K562 (cell line): ENCODE results near the gene IRAK2. TPM values are rescaled to one million over a fixed set of nuclear protein-coding genes. Genes with fewer than 3 reads are reported as not detected.
A peak's percentile ranks its signal among the peaks of the same experiment; 100 is the strongest.

Experiments used
- ATAC-seq: fragments of 200-7000 bp; cut with Tn5 transposase; 3 replicates; pipeline ENCODE4 v1.9.1; 2020; ENCODE audit warnings: moderate library complexity
- BruUV-seq: library from RNA; stranded (reverse); fragments of 400-500 nt; replicated peaks from 2 replicates; lab custom pipeline; 2021; lab: Mats Ljungman, UMichigan
- CTCF ChIA-PET: fragments of 300-600 bp; formaldehyde crosslinking; extraction: SDS; loops from one replicate; lab custom pipeline; 2021; ENCODE audit warnings: low intra/inter-chr PET ratio; lab: Yijun Ruan, JAX
- POLR2A ChIA-PET: fragments of 300-600, 350-650 bp; sonication (Branson Sonifier 250); formaldehyde crosslinking; extraction: SDS; loops from one replicate; lab custom pipeline; 2021; ENCODE audit warnings: antibody characterized with exemption, inconsistent platforms; lab: Yijun Ruan, JAX
- DNase-seq, 4 experiments: peaks; one replicate each; pipeline versions ENCODE4 v3.0.0 to v3.0.0-alpha.2; 2011 to 2018; ENCODE audit warnings: low spot score in 3 of 4, mixed read lengths in 3 of 4; ENCODE audit errors: extremely low read depth in 1 of 4
- FAIRE-seq: peaks from 2 replicates; lab custom pipeline; 2011; peaks lifted over from hg19 to GRCh38; lab: Jason Lieb, UNC
- H2AFZ ChIP-seq: 2 replicates; pipeline ENCODE4 v1.6.0; 2011; ENCODE audit warnings: low read depth, low read length, control low read depth, inconsistent platforms
- H3K27ac ChIP-seq: fragments of 200-600 bp; 3 replicates; pipeline ENCODE4 v1.8.0; 2011; ENCODE audit warnings: low read depth, mild to moderate bottlenecking, control low read depth, inconsistent platforms, low read length, moderate library complexity, mixed read lengths; ENCODE audit errors: extremely low read depth
- H3K27me3 ChIP-seq, 2 experiments: fragments of 300-600 bp in 1 of 2; 2 replicates in 1 of 2; 3 replicates in 1 of 2; pipeline versions ENCODE4 v1.6.0 to v1.8.0; 2011; ENCODE audit warnings: inconsistent platforms in 2 of 2, low read length in 2 of 2, mild to moderate bottlenecking in 1 of 2, mixed read lengths in 1 of 2, moderate library complexity in 1 of 2; ENCODE audit not compliant: control insufficient read depth in 2 of 2, insufficient read depth in 2 of 2
- H3K36me3 ChIP-seq: fragments of 300-600 bp; 3 replicates; pipeline ENCODE4 v1.8.0; 2011; ENCODE audit warnings: mild to moderate bottlenecking, low read length, inconsistent platforms; ENCODE audit not compliant: control insufficient read depth, insufficient read depth
- H3K4me1 ChIP-seq, 2 experiments: fragments of 200-600 bp in 1 of 2; replicated peaks in 1 of 2; 2 replicates in 1 of 2; 3 replicates in 1 of 2; pipeline versions ENCODE4 v1.5.1 to v1.8.0; 2011; ENCODE audit warnings: inconsistent platforms in 2 of 2, low read length in 2 of 2, mild to moderate bottlenecking in 1 of 2, mixed read lengths in 1 of 2, moderate library complexity in 1 of 2; ENCODE audit not compliant: control insufficient read depth in 2 of 2, insufficient read depth in 2 of 2
- H3K4me2 ChIP-seq: 2 replicates; pipeline ENCODE4 v1.6.1; 2011; ENCODE audit warnings: low read length, control low read depth, inconsistent platforms, mixed read lengths; ENCODE audit not compliant: insufficient read depth
- H3K4me3 ChIP-seq: fragments of 200-600 bp; sonication (generic), shearing (Covaris generic); 2 replicates; pipeline ENCODE4 v1.5.1; 2016; ENCODE audit warnings: control low read depth, inconsistent platforms
- H3K79me2 ChIP-seq: fragments of 200-600 bp; 3 replicates; pipeline ENCODE4 v1.8.0; 2011; ENCODE audit warnings: low read length, inconsistent platforms; ENCODE audit not compliant: control insufficient read depth, insufficient read depth
- H3K9ac ChIP-seq, 2 experiments: 2 replicates each; pipeline versions ENCODE4 v1.6.0 to v1.6.1; 2011; ENCODE audit warnings: low read depth in 2 of 2, low read length in 2 of 2, control low read depth in 1 of 2, inconsistent platforms in 1 of 2, mild to moderate bottlenecking in 1 of 2, mixed read lengths in 1 of 2; ENCODE audit not compliant: insufficient read depth in 1 of 2
- H3K9me1 ChIP-seq: one replicate; pipeline ENCODE4 v1.6.0; 2011; ENCODE audit warnings: inconsistent platforms, mild to moderate bottlenecking, low read length, moderate library complexity; ENCODE audit not compliant: control insufficient read depth, insufficient read depth
- H3K9me3 ChIP-seq: replicated peaks from 2 replicates; pipeline ENCODE4 v1.5.1; 2011; ENCODE audit warnings: low read depth, low read length, inconsistent platforms; ENCODE audit not compliant: control insufficient read depth, insufficient read depth
- H4K20me1 ChIP-seq: replicated peaks from 2 replicates; pipeline ENCODE4 v1.6.1; 2011; ENCODE audit warnings: low read length, inconsistent platforms, mixed read lengths; ENCODE audit not compliant: control insufficient read depth, insufficient read depth
- ARID3B ChIP-seq: fragments of 250-450 bp; sonication (Bioruptor Pico); IDR thresholded peaks from 2 replicates; pipeline ENCODE4 v1.4.0; 2020; ENCODE audit warnings: borderline replicate concordance
- BCOR ChIP-seq: fragments of 450-650 bp; IDR thresholded peaks from 2 replicates; pipeline ENCODE4 v1.6.1; 2016
- BMI1 ChIP-seq: fragments of 150-350 bp; IDR thresholded peaks from 2 replicates; pipeline ENCODE4 v1.6.1; 2014; ENCODE audit warnings: low read length
- CEBPG ChIP-seq, 3 experiments: fragments of 200-800 bp in 1 of 3; sonication (Bioruptor generic) in 1 of 3; sonication (generic) in 1 of 3; formaldehyde crosslinking in 1 of 3; IDR thresholded peaks in 2 of 3; conservative IDR thresholded peaks in 1 of 3; 2 replicates each; pipeline versions ENCODE4 v1.6.1 to v1.8.0; 2016 to 2022; ENCODE audit warnings: missing compliant biosample characterization in 2 of 3, missing genetic modification characterization in 2 of 3, mild to moderate bottlenecking in 1 of 3, missing genetic modification reagents in 1 of 3
- CSDE1 ChIP-seq, 2 experiments: fragments of 450-650 bp; IDR thresholded peaks; 2 replicates each; pipeline ENCODE4 v1.6.1; 2016; ENCODE audit warnings: mild to moderate bottlenecking in 1 of 2
- E2F1 ChIP-seq: sonication (generic); formaldehyde crosslinking; IDR thresholded peaks from 2 replicates; pipeline ENCODE4 v1.8.1; 2023; ENCODE audit warnings: mild to moderate bottlenecking, missing genetic modification reagents, moderate library complexity
- FOXA3 ChIP-seq, 2 experiments: fragments of 450-650 bp in 1 of 2; sonication (generic) in 1 of 2; formaldehyde crosslinking; IDR thresholded peaks in 1 of 2; conservative IDR thresholded peaks in 1 of 2; 2 replicates each; pipeline versions ENCODE4 v1.4.0 to v1.8.0; 2020 to 2022; ENCODE audit warnings: mild to moderate bottlenecking in 2 of 2, missing genetic modification reagents in 1 of 2
- HINFP ChIP-seq: fragments of 450-650 bp; conservative IDR thresholded peaks from 2 replicates; pipeline ENCODE4 v1.6.1; 2016; ENCODE audit warnings: missing genetic modification characterization, low read depth, mild to moderate bottlenecking, control low read depth, missing compliant biosample characterization
- RAD21 ChIP-seq, 2 experiments: fragments of 250-450 bp in 1 of 2; fragments of 450-650 bp in 1 of 2; sonication (Bioruptor Pico) in 1 of 2; formaldehyde crosslinking in 1 of 2; IDR thresholded peaks in 1 of 2; conservative IDR thresholded peaks in 1 of 2; 2 replicates each; pipeline versions ENCODE4 v1.4.0 to v1.8.0; 2020 to 2022; ENCODE audit warnings: mild to moderate bottlenecking in 2 of 2, moderate library complexity in 1 of 2
- RFX1 ChIP-seq: fragments of 450-650 bp; IDR thresholded peaks from 2 replicates; pipeline ENCODE4 v1.6.1; 2016; ENCODE audit warnings: mild to moderate bottlenecking, moderate library complexity
- SRSF9 ChIP-seq: fragments of 200-400 bp; formaldehyde crosslinking; IDR thresholded peaks from 2 replicates; pipeline ENCODE4 v1.6.1; 2017; ENCODE audit warnings: low read depth, low read length, borderline replicate concordance
- ZBTB8A ChIP-seq: fragments of 450-650 bp; IDR thresholded peaks from 2 replicates; pipeline ENCODE4 v1.6.1; 2018; ENCODE audit warnings: mild to moderate bottlenecking, moderate library complexity; ENCODE audit not compliant: partially characterized antibody
- ZFP36 ChIP-seq: fragments of 150-350 bp; IDR thresholded peaks from 2 replicates; pipeline ENCODE4 v1.6.1; 2018; ENCODE audit warnings: low read length, low read depth; ENCODE audit not compliant: partially characterized antibody
- ZNF224 ChIP-seq: sonication (generic); formaldehyde crosslinking; IDR thresholded peaks from 2 replicates; pipeline ENCODE4 v1.8.0; 2022; ENCODE audit warnings: mild to moderate bottlenecking, missing genetic modification reagents
- ZNF445 ChIP-seq: fragments of 250-450 bp; sonication (Bioruptor Pico); IDR thresholded peaks from 2 replicates; pipeline ENCODE4 v1.4.0; 2020; ENCODE audit warnings: low read depth, mild to moderate bottlenecking, moderate library complexity
- WGBS: fragments of 100-300 bp; shearing (Covaris generic); methylation state at CpG from one replicate; pipeline ENCODE4 v1.1.6; 2016; ENCODE audit warnings: low coverage, mixed read lengths; ENCODE audit not compliant: insufficient coverage; ENCODE audit errors: missing lambda C conversion rate; 5-methylcytosine and 5-hydroxymethylcytosine counted together
- in situ Hi-C: fragments of 300-500 bp; cut with MboI; formaldehyde crosslinking; loops from 4 replicates; pipeline ENCODE4 v1.15.0; 2018; ENCODE audit warnings: inconsistent platforms, mixed read lengths
- intact Hi-C: fragments of 100-400 bp; cut with micrococcal nuclease; formaldehyde crosslinking; loops from 2 replicates; pipeline ENCODE4 v1.14.2; 2022
- polyA plus RNA-seq, 8 experiments: library from polyadenylated mRNA; depleted of rRNA in 4 of 8; stranded (reverse) in 5 of 8; unstranded in 3 of 8; fragments of >200 nt; fragmentation: Nextera tagmentation in 2 of 8; fragmentation: Illumina TruSeq in 1 of 8; extraction: Ambion mirVana in 2 of 8; extraction: Trizol in 1 of 8; gene quantifications; 2 replicates each; pipeline versions ENCODE4 v1.2.1 to v1.2.3, GENCODE V29; 2011 to 2014; ENCODE audit warnings: inconsistent platforms in 1 of 8, missing spikeins in 1 of 8
- total RNA-seq, 7 experiments: library from RNA; depleted of rRNA in 6 of 7; stranded (reverse); fragments of >200 nt in 6 of 7; fragmentation: Illumina TruSeq in 2 of 7; extraction: Trizol in 2 of 7; gene quantifications; 2 replicates each; pipeline versions ENCODE4 v1.2.1 to v1.2.3, GENCODE V29; 2011 to 2021; ENCODE audit warnings: low replicate concordance in 1 of 7

IRAK2 gene
- total and polyA plus RNA-seq, 9 of the 15 experiments (the other 6 are each of a cell fraction or from before 2014, with no cell fraction given), result 0.42 to 4.4 (median 2.7) TPM

- no peak for TF ChIP-seq CEBPG (CRISPR knock-in tag; IDR thresholded peaks at IDR 0.05)
- no peak for TF ChIP-seq CEBPG (tag; conservative IDR thresholded peaks at IDR 0.05 in 1 of 2, IDR thresholded peaks at IDR 0.05 in 1 of 2)
- TF ChIP-seq, all 486 proteins: peak for 0
These were observed 4.4 kb upstream of the IRAK2 start (continued) for GRCh38 chr3:10160346-10160745.

- no peak overlapping the region for H3K27ac ChIP-seq
- peak in 1 of 4 experiments; percentile 18 for DNase-seq
- ChIA-PET CTCF (no interaction called here), POLR2A (interaction anchor here (0.6 to 2.3 kb wide), 4 partner anchors 9 to 685 kb away, joined by 3 to 10 read pairs (median 6); partner anchors contain the start of gene VHL)
- no peaks in the 10 kb centered on the region for H3K9me1 ChIP-seq
- 45% methylated on average over 6 of the region's 6 CpGs for WGBS
- no peaks in the 10 kb centered on the region for H4K20me1 ChIP-seq
- peaks cover 0 to 17% of the 10 kb centered on the region in 2 experiments; a peak in 3 of 5 replicates for H3K4me1 ChIP-seq
- no peak for FAIRE-seq
- peak; percentile 42 for ATAC-seq
- H3K27me3 ChIP-seq, result no peaks in the 10 kb centered on the region
- H3K4me2 ChIP-seq, result no peak overlapping the region
- no peaks in the 10 kb centered on the region for H3K9me3 ChIP-seq
- H3K9ac ChIP-seq, result no peak overlapping the region; a peak in 1 of 4 replicates
- BruUV-seq, result no TSS peak
- in situ Hi-C loops (no loop called here), intact Hi-C loops (loop anchor here (5.0 kb wide), 2 partner anchors 134 to 161 kb away; partner anchors contain the start of genes FANCD2 and SEC13)
- no peaks in the 10 kb centered on the region for H3K36me3 ChIP-seq
- no peaks in the 10 kb centered on the region for H3K79me2 ChIP-seq
- H3K4me3 ChIP-seq, result no peak overlapping the region
- peak overlapping the region; percentile 15; the same call in 1 of the 2 replicates for H2AFZ ChIP-seq
- TF ChIP-seq CSDE1 (IDR thresholded peaks at IDR 0.05) (no peak), ZBTB8A (no peak), ZNF224 (no peak), BMI1 (peak; percentile 48; the same call in 1 of the 2 replicates), ARID3B (CRISPR knock-in tag) (no peak), SRSF9 (no peak), FOXA3 (CRISPR knock-in tag; conservative IDR thresholded peaks at IDR 0.05 in 1 of 2, IDR thresholded peaks at IDR 0.05 in 1 of 2) (no peak), RFX1 (peak; percentile 87), E2F1 (0 out of 2 replicates have a peak, but pooled peaks have one; percentile 50), ZNF445 (CRISPR knock-in tag) (no peak), RAD21 (CRISPR knock-in tag; conservative IDR thresholded peaks at IDR 0.05 in 1 of 2, IDR thresholded peaks at IDR 0.05 in 1 of 2) (peak in 1 of 2 experiments; percentile 14; a peak in 1 of 4 replicates), HINFP (tag) (peak; percentile 89), BCOR (peak; percentile 41; the same call in 1 of the 2 replicates), ZFP36 (no peak)
These were observed 3.8 kb upstream of the IRAK2 start for GRCh38 chr3:10160925-10161324.
